ENCODE data around the gene SYNPO.

Gene SYNPO, protein sequence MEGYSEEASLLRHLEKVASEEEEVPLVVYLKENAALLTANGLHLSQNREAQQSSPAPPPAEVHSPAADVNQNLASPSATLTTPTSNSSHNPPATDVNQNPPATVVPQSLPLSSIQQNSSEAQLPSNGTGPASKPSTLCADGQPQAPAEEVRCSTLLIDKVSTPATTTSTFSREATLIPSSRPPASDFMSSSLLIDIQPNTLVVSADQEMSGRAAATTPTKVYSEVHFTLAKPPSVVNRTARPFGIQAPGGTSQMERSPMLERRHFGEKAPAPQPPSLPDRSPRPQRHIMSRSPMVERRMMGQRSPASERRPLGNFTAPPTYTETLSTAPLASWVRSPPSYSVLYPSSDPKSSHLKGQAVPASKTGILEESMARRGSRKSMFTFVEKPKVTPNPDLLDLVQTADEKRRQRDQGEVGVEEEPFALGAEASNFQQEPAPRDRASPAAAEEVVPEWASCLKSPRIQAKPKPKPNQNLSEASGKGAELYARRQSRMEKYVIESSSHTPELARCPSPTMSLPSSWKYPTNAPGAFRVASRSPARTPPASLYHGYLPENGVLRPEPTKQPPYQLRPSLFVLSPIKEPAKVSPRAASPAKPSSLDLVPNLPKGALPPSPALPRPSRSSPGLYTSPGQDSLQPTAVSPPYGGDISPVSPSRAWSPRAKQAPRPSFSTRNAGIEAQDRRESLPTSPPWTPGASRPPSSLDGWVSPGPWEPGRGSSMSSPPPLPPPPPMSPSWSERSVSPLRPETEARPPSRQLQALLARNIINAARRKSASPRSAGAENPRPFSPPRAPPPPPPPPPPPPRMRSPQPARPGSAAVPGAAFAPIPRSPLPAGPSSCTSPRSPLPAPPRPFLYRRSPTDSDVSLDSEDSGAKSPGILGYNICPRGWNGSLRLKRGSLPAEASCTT

DNA sequence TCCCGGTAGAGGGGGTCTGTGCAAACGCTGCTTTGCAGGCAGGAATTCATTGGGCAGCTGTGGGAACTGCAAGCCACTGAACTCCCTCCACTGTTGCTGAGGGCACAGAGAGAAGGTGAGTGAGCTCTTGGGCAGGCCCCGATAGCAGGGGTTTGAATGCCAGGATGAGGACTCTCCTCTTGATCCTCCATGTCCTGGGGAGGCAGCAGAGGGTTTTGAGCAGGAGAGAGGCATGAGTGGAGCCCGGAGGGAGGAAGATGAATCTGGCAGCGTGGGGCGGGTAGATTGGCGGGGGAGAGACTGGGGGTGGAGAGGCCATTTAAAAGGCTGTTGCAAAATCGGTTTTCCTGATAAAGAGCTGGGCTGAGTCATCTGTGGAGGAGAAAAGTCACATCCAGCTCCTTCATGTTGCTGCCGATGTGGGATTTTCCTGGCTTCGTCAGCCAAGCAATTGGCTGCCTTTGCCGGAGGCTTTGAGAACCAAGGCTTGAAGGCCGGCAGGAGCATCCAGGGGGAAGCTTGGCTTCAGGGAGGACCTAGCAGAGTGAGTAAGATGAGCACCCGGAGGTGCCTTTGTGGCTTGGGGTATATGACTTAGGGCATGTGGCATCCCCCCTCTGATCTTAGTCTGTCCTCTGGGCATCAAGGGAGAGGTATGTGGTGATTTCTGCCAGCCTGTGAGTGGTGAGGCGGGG, at the start of gene SYNPO:
TSS of gene SYNPO (plus strand) at position 350 of the 695 bp plus-strand sequence. CDS start 7,616 bp downstream, outside the sequence.
- peak; percentile 63 for DNase-seq (ENCODE audit: low read depth, low spot score)

DNA sequence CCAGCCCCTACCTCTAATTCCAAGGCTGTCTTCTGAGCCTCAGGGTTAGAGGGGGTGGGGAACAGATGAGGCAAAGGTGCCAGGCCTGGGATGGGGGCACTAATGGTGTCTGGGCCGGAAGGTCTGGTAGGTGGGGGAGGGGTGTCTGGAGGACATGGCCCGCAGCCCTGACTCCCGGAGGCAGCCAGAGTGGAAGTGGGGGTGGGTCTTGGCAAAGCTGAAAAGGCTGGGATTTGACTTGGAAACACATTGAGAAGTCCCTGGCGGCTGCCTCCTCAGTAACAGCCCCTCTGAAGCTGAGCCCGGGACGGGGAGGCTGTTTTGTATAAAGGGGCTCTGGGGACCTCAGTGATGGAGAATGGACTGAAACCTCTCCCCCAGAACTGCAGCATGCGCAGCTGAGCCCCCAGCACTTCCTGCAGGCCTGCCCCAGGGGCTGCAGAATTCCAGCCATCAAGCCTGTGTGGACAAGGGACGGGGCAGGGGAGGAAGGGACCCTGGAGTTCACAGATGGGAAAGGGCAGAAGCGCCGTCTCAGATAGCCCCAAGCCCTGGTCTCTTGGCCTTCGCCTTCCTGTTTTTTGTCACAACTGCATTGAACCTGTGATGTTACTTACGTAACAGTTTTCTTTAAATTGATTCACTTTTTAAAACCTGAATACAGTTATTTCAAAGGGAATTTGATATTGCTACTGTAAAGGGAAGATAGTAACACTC, 49.3 kb upstream of the SYNPO start:
- DNase-seq (ENCODE audit: low read depth, low spot score), result peak; percentile 85

DNA sequence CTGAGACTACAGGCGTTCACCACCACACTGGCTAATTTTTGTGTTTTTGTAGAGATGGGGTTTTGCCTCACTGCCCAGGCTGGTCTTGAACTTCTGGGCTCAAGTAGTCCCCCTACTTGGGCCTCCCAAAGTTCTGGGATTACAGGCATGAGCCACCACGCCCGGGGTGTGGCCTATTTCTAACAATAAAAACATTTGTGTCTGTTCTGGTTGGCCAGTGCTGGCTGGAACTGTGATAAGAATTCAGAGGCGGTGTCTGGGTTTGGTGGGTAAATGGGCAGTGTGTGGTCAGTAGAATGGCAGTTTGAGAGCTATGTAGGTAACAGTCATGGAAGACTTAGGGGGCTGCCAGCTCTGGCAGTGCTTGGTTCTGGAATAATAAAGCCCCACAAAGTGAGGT, 46.9 kb upstream of the SYNPO start:
- peak; percentile 41 for DNase-seq (ENCODE audit: low read depth, low spot score)

DNA sequence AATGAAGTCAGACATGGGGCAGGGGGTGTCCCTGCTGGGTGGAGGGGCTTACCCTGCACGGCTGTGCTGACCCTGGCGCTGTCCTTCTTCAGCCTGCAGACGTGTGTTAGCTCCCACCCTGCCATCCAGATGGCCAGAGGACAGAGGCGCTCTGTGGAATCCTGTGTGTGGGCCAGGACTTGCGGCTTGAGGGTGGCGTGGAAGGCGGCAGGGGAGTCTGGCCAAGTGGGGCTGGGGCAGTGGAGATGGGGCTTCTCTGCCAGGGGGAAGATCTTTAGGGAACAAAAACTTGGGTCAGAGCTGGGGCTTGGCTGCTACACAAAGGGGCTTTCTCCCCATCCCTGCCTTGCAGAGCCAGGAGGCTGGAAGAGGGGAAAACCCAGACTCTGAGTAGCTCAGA, 46.5 kb upstream of the SYNPO start:
- no peak for DNase-seq (ENCODE audit: low read depth, low spot score)

DNA sequence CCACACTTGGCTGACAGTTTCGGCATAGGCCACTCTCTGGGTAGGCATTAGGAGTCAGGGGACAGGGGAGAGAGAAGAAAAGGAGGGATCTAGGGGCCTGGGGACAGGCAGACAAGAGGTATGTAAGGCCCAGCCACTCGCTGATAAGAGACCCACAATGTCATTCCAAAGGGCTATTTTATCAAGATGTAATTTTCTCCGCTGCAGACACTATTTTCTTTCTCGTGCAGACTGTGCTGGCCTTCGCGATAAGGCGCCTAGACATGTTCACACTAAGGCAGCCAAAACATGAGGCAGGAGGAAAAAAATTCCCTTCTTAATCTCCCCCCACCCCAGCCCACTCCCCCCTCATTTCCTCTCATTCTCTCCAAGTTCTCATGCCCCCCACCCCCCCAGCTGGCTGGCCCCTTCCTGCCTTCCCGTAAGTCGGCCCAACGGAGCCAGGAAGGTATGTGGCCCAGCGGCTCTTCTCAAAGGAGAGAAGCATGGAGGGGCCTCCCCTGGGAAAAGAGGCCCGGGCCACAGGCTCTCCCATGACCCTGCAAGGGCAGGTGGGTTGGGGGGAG, 44.9 kb upstream of the SYNPO start:
- DNase-seq (ENCODE audit: low read depth, low spot score), result peak; percentile 74

DNA sequence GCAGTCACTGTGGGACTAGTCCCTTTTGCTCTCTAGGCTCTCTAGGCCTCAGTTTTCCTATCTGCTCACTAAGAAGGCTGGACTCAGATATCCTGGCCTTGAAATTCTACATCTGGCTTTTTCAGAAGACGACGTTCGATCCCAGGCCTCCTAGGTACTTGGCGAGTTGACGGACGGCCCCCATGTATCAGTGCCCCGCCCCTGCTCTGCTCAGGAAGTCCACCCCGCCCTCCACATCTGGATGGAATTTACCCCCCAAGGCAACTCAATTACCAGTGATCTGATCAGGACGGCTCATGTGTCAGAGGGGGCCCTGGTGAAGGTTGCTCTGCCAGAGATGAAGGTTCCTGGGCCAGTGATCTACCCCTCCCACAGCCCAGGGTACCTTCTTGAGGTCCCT, 44.1 kb upstream of the SYNPO start:
- DNase-seq (ENCODE audit: low read depth, low spot score), result peak; percentile 93

DNA sequence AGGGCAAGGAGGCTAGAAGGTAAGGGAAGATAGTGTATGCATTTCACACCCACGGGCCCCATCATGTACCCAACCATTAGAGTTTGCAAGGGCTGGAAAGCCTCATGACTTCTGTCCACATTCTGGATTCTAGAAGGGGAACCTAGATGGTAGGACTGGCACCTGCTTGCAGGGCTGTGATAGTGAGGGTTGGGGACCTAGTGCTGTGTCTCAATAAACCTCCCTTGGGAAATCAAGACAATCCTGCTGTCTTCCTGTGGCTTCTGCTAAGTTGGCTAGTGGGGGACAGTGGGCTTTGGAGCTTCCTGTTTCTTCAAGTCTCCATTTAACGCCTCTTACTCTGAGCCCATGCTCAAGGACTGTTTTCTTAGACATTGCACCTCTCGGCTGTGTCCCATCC, 43.6 kb upstream of the SYNPO start:
- DNase-seq (ENCODE audit: low read depth, low spot score), result no peak

DNA sequence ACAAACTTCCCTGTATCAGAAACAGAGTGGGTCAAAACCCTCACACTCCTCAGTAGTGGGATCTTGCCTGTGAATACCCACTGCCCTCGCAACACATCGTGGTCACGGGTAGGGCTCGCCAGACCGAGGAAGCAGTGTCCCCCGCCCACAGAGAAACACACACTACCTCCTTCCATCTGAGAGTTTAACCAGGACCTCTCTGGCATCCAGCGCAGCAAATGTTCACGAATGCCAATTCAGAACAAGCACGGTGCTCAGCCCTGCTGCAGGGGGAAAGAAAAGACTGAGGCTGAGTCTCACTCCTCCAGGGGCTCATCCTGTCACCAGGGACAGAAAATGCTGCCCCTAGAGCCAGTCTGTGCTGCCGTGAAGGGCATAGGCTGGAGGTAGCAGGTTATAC, 42.5 kb upstream of the SYNPO start:
- DNase-seq (ENCODE audit: low read depth, low spot score), result no peak

DNA sequence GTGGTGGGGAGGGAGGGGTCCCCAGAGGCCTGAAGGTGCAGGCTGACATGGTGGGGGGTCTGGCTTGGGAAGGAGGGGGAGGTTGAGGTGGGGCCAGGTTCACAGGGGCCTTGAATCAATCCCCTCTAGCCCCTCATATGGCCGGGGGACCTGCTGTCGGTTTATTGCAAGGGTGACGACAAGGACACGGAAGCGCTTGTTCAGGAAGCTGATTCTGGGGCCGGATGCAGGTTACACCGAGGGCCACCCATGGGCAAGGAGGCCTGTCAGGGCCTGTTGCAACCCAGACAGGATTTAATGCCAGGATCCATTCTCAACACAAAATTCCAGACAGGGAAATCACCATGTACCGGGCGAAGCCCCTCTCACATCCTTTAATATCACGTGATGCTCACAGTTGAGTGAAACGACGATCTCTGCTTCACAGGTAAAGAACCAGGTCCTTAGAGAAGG, 41.6 kb upstream of the SYNPO start:
- no peak for DNase-seq (ENCODE audit: low read depth, low spot score)

DNA sequence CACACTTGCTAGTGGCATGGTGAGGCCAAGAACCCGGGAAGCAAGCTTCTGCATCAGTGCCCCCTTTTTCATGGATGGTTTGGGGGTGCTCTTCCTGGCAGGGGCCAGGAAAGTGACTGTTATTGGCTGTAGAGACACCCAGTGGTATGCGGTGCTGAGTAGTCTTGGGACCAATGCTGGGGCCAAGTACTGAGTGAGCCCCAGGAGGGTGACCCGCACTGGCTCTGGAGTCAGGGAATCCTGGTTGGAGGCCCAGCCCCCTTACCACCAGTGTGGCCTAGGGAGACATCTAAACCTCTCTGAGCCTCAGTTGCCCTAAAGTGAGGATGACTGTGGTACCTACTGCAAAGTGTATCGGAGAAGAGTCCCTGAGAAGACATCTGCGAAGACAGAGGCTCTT, 41.2 kb upstream of the SYNPO start:
- DNase-seq (ENCODE audit: low read depth, low spot score), result no peak

DNA sequence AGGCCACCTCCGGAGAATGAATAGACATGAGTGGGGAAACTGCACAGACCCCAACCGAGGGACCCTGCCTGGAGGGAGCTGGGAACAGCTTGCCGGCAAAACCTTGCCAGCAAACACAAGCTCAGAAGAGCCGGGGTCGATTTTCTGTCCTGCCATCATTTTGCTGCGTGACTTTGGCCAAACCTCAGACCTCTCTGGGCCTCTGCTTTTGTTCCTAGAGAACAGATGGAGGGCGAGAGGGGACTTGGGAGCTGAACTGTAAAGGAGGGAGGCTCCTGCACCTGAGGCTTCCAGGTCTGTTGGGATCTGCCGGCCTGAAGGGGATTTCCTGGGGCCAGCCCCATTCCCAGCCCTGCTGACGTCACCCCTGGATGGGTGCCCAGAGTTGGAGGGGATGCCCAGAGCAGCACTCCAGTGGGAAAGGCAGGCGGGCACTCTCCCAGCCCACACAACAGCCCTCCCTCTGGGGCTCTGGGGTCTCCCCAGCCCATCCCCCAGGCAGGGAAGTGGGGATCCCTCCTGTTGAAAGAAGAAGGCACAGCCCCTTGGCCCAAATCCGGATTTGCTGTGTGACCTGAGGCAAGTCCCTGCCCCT, 40.4 kb upstream of the SYNPO start:
- no peak for DNase-seq (ENCODE audit: low read depth, low spot score)

DNA sequence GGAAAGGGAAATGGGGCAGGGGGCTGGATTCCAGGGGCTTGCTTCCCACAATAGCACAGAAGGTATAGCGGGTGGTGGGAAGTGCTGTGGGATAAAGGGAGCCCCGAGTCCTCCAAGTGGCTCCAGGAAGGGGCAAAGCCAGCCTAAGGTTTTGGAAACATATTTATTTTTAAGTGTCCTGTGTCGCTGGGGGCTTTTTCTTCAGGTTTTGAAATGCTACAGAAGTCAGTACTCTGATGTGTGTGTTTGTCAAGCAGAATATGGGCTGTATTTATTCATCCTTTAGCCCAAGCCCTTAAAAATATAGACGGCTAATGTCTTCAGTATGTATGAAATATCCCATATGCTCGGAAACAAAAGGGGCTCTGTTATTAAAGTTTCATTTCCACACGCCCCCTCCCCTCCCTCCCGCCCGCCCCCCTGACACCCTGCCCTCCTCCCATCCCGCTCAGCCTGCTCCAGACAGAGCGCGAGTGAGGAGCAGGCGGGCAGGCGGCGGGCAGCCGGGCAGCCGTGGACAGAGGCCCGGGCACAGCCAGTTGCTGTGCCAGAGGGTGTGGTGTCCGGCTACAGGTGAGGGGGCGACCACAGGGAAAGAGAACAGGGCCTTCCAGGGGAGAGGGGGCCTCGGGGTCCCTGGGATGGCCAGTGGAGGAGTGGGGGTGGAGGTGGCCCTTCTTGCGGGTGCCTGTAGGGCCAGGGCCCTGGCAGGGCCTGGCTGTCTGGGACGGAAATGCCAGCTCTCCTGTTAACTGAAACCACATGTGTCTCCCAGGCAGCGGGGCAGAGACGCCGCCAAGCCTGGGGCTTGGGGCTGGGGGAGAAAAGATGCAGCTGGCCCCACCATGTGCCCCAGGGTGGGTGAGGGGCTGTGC, 39.6 kb upstream of the SYNPO start:
- DNase-seq (ENCODE audit: low read depth, low spot score), result no peak

DNA sequence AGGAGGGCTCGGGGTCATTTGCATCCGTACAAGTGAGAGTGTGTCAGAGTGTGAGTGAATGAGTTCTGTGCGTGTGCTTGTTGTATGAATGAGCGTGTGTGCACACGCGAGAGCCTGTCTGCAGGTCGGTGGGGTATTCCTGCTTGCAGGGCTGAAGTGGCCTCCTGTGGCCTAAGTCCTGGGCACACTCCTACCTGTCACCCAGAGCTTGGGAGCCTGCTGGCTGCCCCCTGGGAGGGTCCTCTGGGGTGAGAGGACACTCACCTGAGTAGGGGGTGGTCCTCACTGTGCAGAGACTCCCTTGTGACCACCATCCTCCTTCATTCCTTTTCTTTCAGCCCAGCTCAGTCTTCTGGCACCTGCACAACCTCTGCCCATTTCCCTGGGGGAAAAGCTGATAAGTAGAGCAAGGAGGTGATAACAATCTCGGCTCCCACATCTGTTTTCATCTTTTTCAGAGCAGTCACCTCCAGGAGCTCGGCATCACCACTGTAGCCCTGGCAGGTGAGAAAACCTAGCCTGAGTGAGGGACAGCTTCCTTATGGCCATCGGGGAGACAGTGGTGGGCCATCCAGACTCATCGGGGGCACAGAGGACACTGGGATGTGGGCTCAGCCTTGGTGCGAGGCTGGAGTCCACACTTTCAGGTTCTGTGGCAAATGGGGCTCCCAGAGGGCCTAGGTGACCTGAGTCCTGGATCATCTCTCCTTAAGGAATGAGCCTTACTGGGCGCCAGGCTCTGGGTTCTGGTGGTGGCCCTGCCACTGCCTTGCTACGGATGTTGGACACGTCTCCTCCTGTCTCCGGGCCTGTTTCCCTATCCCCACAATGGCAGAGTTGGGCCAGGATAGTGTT, 38.7 kb upstream of the SYNPO start:
- DNase-seq (ENCODE audit: low read depth, low spot score), result no peak

DNA sequence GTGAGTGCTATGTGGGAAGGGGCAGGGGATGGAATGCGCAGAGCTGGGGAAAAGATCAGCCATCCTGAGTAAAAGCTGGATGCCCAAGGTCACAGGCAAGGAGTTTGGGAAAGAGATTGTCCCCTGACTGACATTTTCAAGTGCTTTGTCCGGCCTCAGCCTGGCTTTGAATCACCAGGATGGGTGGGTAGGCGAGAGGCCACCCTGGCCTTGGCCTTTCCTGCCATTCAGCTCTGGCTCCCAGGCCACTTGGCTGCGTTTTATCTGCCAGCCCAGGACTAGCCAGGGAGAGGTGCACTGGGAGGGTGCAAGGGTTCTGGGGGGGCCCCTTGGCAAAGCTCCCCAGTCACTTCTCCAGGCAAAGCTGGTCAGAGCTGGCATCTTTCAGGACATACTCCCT, 37.4 kb upstream of the SYNPO start:
- no peak for DNase-seq (ENCODE audit: low read depth, low spot score)

DNA sequence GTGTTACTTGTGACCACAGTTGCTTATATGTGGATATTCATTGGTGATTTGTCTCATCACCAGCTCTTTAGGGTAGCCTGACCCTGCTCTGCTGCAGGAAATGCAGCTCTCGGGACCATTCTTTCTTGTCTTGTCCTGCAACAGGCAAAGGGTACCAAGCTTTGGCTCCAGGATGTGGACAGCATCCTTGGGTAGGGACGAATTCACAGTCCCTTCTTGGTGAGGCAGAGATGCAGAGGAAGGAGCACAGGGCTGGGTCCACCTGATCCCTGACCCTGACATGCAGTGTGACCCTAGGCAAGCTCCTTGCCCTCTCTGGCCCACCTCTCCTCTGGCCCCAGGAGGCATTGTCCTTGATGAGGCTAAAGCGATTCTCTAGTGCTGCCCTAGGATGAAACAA, 37.0 kb upstream of the SYNPO start:
- no peak for DNase-seq (ENCODE audit: low read depth, low spot score)

DNA sequence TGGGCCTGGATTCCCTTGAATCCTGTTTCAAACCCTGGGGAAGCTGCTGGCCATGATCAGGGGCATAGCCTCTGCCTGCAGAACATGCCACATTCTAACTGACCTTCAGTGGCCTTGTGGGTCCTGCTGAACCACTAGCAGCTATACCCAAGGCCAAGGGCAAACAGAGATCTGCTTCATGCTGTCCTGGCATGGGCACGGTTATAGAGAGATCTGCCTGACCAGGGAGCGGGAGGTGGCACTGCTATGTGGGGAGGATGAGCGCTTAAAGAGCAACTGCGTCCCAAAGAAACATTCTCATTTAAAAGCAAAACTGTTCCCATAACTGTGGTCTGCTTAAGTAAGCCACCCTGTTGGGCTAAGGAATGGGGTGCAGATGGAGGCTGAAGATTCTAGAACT, 36.5 kb upstream of the SYNPO start:
- DNase-seq (ENCODE audit: low read depth, low spot score), result no peak

DNA sequence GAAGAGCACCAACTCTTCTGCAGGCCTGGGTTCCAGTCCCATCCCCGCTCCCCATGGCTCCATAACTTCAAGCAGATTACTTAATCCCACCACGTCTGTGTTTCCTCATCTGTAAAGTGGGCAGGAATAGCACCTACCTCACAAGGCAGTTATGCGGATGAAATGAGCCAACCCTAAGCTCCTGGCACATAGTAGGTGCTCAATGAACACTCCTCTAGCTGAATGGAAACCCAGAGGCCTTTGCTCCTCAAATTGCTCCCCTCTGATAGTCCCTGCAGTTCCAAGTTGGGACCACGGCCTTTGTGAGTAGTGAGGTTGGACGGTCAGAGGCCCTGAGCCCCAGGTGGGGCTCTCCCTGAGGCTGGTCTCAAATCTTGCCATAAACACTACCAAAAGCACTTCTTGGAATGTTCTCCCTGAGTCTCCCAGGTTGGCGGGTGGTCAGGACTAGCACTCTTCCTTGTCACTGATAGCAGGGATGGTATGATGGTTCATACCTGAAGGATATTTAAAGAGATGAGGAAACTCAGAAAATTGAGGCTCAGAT, 35.5 kb upstream of the SYNPO start:
- DNase-seq (ENCODE audit: low read depth, low spot score), result no peak

DNA sequence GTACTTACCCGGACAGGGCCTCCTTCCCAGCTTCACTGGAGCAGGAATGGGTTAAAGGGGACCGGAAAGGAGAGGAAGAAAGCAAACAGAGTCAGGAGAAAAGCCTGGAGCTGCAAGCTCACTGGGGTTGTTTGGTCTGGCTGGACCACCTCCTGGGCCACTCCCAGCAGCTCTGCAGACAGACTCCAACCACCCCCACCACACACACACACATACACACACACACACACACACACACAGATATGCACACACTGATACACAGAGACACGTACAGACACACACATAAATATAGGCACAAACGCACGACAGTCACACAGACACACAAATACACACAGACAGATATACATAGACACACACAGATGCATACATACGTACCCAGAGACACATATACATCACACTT, 34.9 kb upstream of the SYNPO start:
- no peak for DNase-seq (ENCODE audit: low read depth, low spot score)
